Endodermal cell (in vitro differentiated cells): Measurements from ENCODE around the gene DTNB. TPM values are rescaled to one million over a fixed set of nuclear protein-coding genes. Genes with fewer than 3 reads are reported as not detected.

Experiments
- DNase-seq: peaks from one replicate; pipeline ENCODE4 v3.0.0-alpha.2; 2017
- H3K27ac ChIP-seq: 2 replicates; pipeline ENCODE4 v1.5.1; 2013; ENCODE audit warnings: mild to moderate bottlenecking, low read depth, low read length, moderate library complexity
- H3K27me3 ChIP-seq: 2 replicates; pipeline ENCODE4 v1.6.1; 2013; ENCODE audit warnings: mild to moderate bottlenecking, low read length, moderate library complexity; ENCODE audit not compliant: insufficient read depth, control insufficient read depth, poor library complexity, severe bottlenecking
- H3K36me3 ChIP-seq: 2 replicates; pipeline ENCODE4 v1.7.0; 2013; ENCODE audit warnings: mild to moderate bottlenecking, low read length, moderate library complexity; ENCODE audit not compliant: control insufficient read depth, insufficient read depth
- H3K4me1 ChIP-seq: one replicate; pipeline ENCODE4 v1.7.0; 2013; ENCODE audit warnings: low read length; ENCODE audit not compliant: control insufficient read depth, insufficient read depth
- H3K4me3 ChIP-seq: 2 replicates; pipeline ENCODE4 v1.5.1; 2013; ENCODE audit warnings: mild to moderate bottlenecking, low read length, moderate library complexity
- H3K9ac ChIP-seq: 2 replicates; pipeline ENCODE4 v1.6.1; 2013; ENCODE audit warnings: mild to moderate bottlenecking, low read length, moderate library complexity; ENCODE audit not compliant: poor library complexity, severe bottlenecking; ENCODE audit errors: extremely low read depth
- H3K9me3 ChIP-seq: 2 replicates; pipeline ENCODE4 v1.6.1; 2013; ENCODE audit warnings: mild to moderate bottlenecking, low read length, moderate library complexity; ENCODE audit not compliant: control insufficient read depth
- H3K27ac Mint-ChIP-seq: 2 replicates; pipeline ENCODE4 v1.8.0; 2020; ENCODE audit warnings: mixed read lengths
- H3K27me3 Mint-ChIP-seq: 2 replicates; pipeline ENCODE4 v1.8.0; 2021; ENCODE audit warnings: mild to moderate bottlenecking, mixed read lengths; ENCODE audit not compliant: insufficient read depth
- H3K36me3 Mint-ChIP-seq: 2 replicates; pipeline ENCODE4 v1.8.0; 2020; ENCODE audit warnings: low read depth, mixed read lengths
- H3K4me1 Mint-ChIP-seq: 2 replicates; pipeline ENCODE4 v1.8.0; 2020; ENCODE audit warnings: mixed read lengths
- H3K4me3 Mint-ChIP-seq: 2 replicates; pipeline ENCODE4 v1.8.0; 2020; ENCODE audit warnings: mild to moderate bottlenecking, moderate library complexity, mixed read lengths
- H3K9me3 Mint-ChIP-seq: 2 replicates; pipeline ENCODE4 v1.8.0; 2020; ENCODE audit warnings: mild to moderate bottlenecking, mixed read lengths
- CTCF ChIP-seq: fragments of 200-600 bp; sonication (generic); conservative IDR thresholded peaks from 2 replicates; pipeline ENCODE4 v1.5.0; 2021; ENCODE audit warnings: antibody characterized with exemption, mild to moderate bottlenecking
- WGBS, 2 experiments: methylation state at CpG; one replicate each; pipeline versions ENCODE4 v1.1.5 to v1.1.7; 2013; ENCODE audit warnings: missing lambda C conversion rate in 2 of 2, mixed read lengths in 1 of 2; ENCODE audit not compliant: insufficient coverage in 1 of 2, insufficient read length in 1 of 2; 5-methylcytosine and 5-hydroxymethylcytosine counted together
- total RNA-seq, 2 donors: library from RNA; stranded (reverse); fragmentation: NEBNext Ultra II Directional in 1 of 2; extraction: Animal tissue kit (Norgen Biotek cat#: 25700) in 1 of 2; gene quantifications; 2 replicates in 1 of 2; 3 replicates in 1 of 2; pipeline ENCODE4 v1.2.1, GENCODE V29; 2021

The DTNB gene
- total RNA-seq, 2 donors from 2014 or later: 38.8 to 48.7 TPM

DNA sequence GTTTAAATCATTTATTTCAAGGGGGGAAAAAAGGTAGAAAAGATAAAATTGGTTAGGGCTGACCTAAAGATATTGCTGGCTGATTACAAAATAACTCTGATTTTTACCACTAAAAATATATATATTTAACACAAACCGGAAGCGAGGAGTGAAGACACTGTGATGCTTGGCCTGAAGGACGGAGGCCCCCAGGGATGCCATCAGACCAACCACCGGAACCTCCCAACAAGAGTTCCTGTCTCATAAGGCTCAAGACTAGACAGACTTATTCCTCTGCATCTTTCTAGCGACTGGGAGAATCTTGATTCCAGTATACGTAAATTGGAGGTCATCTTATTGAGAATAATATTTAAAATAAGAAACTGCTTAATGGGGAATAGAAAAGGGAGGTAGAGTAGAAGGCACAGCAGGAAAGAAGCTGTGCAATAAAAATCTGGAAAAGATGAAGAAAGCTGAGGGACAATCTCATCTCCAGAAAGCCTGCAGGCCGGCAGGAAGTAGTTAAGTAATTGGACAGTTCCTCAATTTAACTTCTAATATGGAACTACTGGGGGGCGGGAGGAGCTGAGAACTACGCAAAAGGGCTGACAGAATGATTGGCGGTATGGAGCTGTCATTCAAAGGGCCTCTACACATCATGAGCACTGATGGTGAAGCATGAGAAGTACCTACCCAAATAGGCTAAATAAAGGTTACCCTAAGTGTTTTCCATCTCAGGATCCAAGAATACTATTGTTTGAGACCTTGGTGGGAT is 91.1 kb downstream of the DTNB start:
- Mint-ChIP-seq H3K27ac (no peak overlapping the region), H3K9me3 (no peaks in the 10 kb centered on the region), H3K4me3 (no peak overlapping the region), H3K27me3 (no peaks in the 10 kb centered on the region), H3K4me1 (peaks cover 6% of the 10 kb centered on the region), H3K36me3 (peaks cover 3% of the 10 kb centered on the region)
- H3K9me3 ChIP-seq: no peaks in the 10 kb centered on the region
- 96% methylated on average over 8 to 10 of the region's 10 CpGs for WGBS, 2 experiments
- no peak for TF ChIP-seq CTCF
- no peaks in the 10 kb centered on the region for H3K27me3 ChIP-seq
- H3K4me3 ChIP-seq: no peak overlapping the region
- H3K36me3 ChIP-seq: no peaks in the 10 kb centered on the region
- no peak for DNase-seq
- H3K9ac ChIP-seq: no peak overlapping the region
- no peaks in the 10 kb centered on the region for H3K4me1 ChIP-seq
- H3K27ac ChIP-seq: no peak overlapping the region

GRCh38 chr2:25576596-25576995 is 96.8 kb downstream of the DTNB start:
- Mint-ChIP-seq H3K9me3 (no peaks in the 10 kb centered on the region), H3K4me3 (no peak overlapping the region), H3K27ac (no peak overlapping the region), H3K36me3 (peaks cover 15% of the 10 kb centered on the region), H3K27me3 (no peaks in the 10 kb centered on the region), H3K4me1 (peaks cover 3% of the 10 kb centered on the region)
- no peak overlapping the region for H3K9ac ChIP-seq
- DNase-seq: no peak
- H3K36me3 ChIP-seq: no peaks in the 10 kb centered on the region
- no peak overlapping the region for H3K4me3 ChIP-seq
- WGBS, 2 experiments: 95 to 96% methylated on average over 6 to 7 of the region's 7 CpGs
- H3K27ac ChIP-seq: no peak overlapping the region
- no peaks in the 10 kb centered on the region for H3K9me3 ChIP-seq
- no peak for TF ChIP-seq CTCF
- no peaks in the 10 kb centered on the region for H3K27me3 ChIP-seq
- H3K4me1 ChIP-seq: no peaks in the 10 kb centered on the region

- TF ChIP-seq CTCF: peak; percentile 40
- Histone ChIP-seq H3K4me1 (no peaks in the 10 kb centered on the region), H3K9me3 (no peaks in the 10 kb centered on the region), H3K4me3 (no peak overlapping the region), H3K27me3 (no peaks in the 10 kb centered on the region), H3K9ac (no peak overlapping the region), H3K27ac (no peak overlapping the region), H3K36me3 (no peaks in the 10 kb centered on the region)
- peaks cover 22% of the 10 kb centered on the region for H3K36me3 Mint-ChIP-seq
- no peaks in the 10 kb centered on the region for H3K27me3 Mint-ChIP-seq
- DNase-seq: no peak
- no peaks in the 10 kb centered on the region for H3K9me3 Mint-ChIP-seq
- H3K27ac Mint-ChIP-seq: no peak overlapping the region
- H3K4me3 Mint-ChIP-seq: no peak overlapping the region
- WGBS, 2 experiments: 80 to 94% methylated on average over 2 to 3 of the region's 3 CpGs
- H3K4me1 Mint-ChIP-seq: peaks cover 3% of the 10 kb centered on the region
Measured at GRCh38 chr2:25572638-25573037, 100.7 kb downstream of the DTNB start.
